Osteocyte (in vitro differentiated cells): ENCODE results near the gene VMAC. TPM values are rescaled to one million over a fixed set of nuclear protein-coding genes. Genes with fewer than 3 reads are reported as not detected.
A peak's percentile ranks its signal among the peaks of the same experiment; 100 is the strongest.

Experiments
- DNase-seq: peaks from one replicate; pipeline ENCODE4 v3.0.0; 2021; ENCODE audit warnings: mixed read lengths; ENCODE audit not compliant: unreplicated experiment; ENCODE audit errors: extremely low spot score
- H3K27ac Mint-ChIP-seq: one replicate; pipeline ENCODE4 v1.8.0; 2021; ENCODE audit warnings: mild to moderate bottlenecking, mixed read lengths; ENCODE audit not compliant: unreplicated experiment
- H3K27me3 Mint-ChIP-seq: one replicate; pipeline ENCODE4 v1.8.0; 2021; ENCODE audit warnings: mixed read lengths; ENCODE audit not compliant: unreplicated experiment
- H3K36me3 Mint-ChIP-seq: one replicate; pipeline ENCODE4 v1.8.0; 2021; ENCODE audit warnings: mixed read lengths; ENCODE audit not compliant: unreplicated experiment
- H3K4me1 Mint-ChIP-seq: one replicate; pipeline ENCODE4 v1.8.0; 2021; ENCODE audit warnings: mixed read lengths; ENCODE audit not compliant: unreplicated experiment
- H3K4me3 Mint-ChIP-seq: one replicate; pipeline ENCODE4 v1.8.0; 2021; ENCODE audit warnings: mild to moderate bottlenecking, moderate library complexity, mixed read lengths; ENCODE audit not compliant: unreplicated experiment
- H3K9me3 Mint-ChIP-seq: one replicate; pipeline ENCODE4 v1.8.0; 2021; ENCODE audit warnings: mixed read lengths; ENCODE audit not compliant: unreplicated experiment
- CTCF ChIP-seq: fragments of 200-600 bp; sonication (generic); IDR thresholded peaks from 2 replicates; pipeline ENCODE4 v1.5.0; 2021; ENCODE audit warnings: antibody characterized with exemption, mild to moderate bottlenecking, moderate library complexity
- total RNA-seq: library from RNA; stranded (reverse); gene quantifications from 2 replicates; pipeline ENCODE4 v1.2.1, GENCODE V29; 2021

The VMAC gene
- total RNA-seq, 1 donor from 2014 or later = 10.7 TPM

DNA sequence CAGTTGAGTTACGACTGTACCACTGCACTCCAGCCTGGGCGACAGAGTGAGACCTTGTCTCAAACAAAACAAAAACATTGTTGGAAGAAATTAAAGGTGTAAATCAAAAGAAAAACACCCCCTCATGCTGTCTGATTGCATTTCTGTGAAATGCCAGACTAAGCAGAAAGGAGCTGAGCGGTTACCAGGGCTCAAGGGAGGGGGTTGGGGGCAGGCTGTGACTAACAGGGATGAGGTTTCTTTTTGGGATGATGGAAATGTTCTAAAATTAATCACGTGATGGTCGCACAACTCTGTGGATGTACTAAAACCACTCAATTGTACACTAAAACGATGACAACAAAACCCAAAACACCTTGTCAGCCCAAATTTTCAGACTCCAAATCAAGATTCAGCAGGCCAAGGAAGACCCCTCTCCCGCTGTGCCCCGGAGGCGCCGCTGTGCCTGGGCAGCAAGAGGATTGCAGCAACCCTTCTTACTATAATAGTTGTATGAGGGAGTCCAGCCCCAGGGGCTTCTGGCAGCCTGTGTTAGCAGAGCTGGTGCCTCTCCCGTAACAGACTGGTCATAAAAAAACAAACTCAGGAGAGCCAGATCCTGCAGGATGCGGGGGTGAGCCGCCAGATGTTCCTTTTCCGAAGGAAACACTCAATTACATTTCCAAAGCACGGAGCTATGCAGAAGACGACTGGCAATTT lies 30.3 kb downstream of the VMAC start:
- H3K27ac Mint-ChIP-seq = peak overlapping the region; percentile 96
- peak; percentile 92 for DNase-seq
- no peaks in the 10 kb centered on the region for H3K27me3 Mint-ChIP-seq
- peaks cover 20% of the 10 kb centered on the region for H3K36me3 Mint-ChIP-seq
- H3K9me3 Mint-ChIP-seq = no peaks in the 10 kb centered on the region
- no peak for TF ChIP-seq CTCF
- peak overlapping the region; percentile 60 for H3K4me3 Mint-ChIP-seq
- H3K4me1 Mint-ChIP-seq = peaks cover 34% of the 10 kb centered on the region

DNA sequence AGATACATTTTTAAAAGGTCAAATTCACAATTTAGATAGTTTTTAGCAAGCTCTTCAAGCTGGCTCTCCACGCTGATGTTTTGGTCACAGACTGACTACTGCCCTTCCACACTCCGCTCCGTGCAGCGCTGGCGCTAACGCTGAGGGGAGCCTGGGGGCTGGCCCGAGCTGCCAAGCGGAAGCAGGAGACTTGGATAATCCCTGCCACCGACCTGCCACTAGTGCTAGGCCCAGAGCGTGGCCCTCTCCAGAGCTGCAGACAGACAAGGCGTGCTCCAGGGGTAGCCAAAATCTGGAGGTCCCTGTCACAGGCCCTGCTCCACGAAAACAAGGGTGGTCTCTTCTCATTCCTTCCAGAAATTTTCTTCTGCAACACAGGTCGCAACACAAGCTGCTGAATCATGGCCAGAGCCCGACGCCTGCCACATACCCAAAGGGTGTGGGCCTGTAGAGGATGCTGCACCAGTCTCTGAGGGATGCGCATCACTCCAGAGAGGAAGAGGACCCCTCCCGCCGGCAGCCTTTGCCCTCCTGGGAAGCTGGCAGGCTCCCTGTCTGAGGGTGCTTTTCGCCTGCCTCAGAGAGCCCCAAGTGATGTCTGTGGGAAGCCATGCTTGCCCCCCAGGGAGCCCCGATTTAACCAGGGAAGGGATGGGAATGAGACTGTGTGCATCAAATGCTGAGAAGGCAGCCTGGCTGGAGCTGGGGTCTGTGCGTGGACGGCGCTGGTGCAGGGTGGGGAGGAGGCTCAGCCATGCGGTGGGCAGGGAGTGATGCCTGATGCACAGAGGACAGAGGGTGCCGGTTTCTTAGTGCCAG lies 31.0 kb downstream of the VMAC start:
- Mint-ChIP-seq H3K27me3 (no peaks in the 10 kb centered on the region), H3K36me3 (peaks cover 17% of the 10 kb centered on the region)
- DNase-seq = no peak

DNA sequence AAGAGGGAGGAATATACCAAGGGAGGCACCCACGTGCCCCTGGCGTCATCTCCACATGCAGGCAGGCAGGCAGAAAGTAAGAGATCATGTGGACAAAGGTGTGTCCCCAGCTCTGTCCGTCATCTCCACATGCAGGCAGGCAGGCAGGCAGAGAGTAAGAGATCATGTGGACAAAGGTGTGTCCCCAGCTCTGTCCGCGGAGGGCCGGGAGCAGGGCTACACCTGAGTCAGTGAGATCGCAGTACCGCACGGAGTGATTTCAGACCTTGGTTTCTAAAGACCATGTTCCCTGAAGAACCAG lies 31.6 kb downstream of the VMAC start:
- H3K4me1 Mint-ChIP-seq = peaks cover 34% of the 10 kb centered on the region
- DNase-seq = no peak
- no peak overlapping the region for H3K4me3 Mint-ChIP-seq
- TF ChIP-seq CTCF = no peak
- peak overlapping the region; percentile 96 for H3K27ac Mint-ChIP-seq
- H3K36me3 Mint-ChIP-seq = peaks cover 17% of the 10 kb centered on the region
- H3K27me3 Mint-ChIP-seq = no peaks in the 10 kb centered on the region
- no peaks in the 10 kb centered on the region for H3K9me3 Mint-ChIP-seq

More for the DNA sequence above, 31.0 kb downstream of the VMAC start:
- Mint-ChIP-seq H3K27ac (peak overlapping the region; percentile 96), H3K4me3 (peak overlapping the region; percentile 60), H3K9me3 (no peaks in the 10 kb centered on the region), H3K4me1 (peaks cover 34% of the 10 kb centered on the region)
- TF ChIP-seq CTCF = no peak

DNA sequence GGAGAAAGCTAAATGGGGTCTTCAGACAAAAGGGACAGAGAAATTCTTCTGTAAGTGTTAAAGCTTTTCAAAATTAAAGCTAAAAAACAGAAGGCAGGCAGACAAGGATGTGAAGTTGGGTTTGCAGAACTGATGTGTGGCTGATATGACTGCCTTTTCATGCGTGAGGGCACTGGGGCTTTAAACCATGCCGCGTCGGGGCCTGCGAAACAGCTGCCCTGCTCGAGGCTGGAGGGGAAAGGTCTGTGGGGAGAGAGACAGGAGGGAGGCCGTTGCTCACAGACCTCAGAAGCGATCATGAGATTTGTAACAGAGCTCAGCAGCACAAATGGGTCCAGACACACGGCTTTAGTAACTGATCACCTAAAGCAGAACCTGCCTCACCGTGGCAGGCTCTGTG lies 32.9 kb downstream of the VMAC start:
- Mint-ChIP-seq H3K4me1 (peaks cover 34% of the 10 kb centered on the region), H3K36me3 (peaks cover 15% of the 10 kb centered on the region), H3K4me3 (no peak overlapping the region), H3K27ac (peak overlapping the region; percentile 96), H3K9me3 (no peaks in the 10 kb centered on the region), H3K27me3 (no peaks in the 10 kb centered on the region)
- no peak for DNase-seq
- no peak for TF ChIP-seq CTCF
